HEK293 (cell line): ENCODE results near the gene COL18A1.
A peak's percentile ranks its signal among the peaks of the same experiment; 100 is the strongest.

Experiments used
- CTCF ChIA-PET: fragments of 350-600 bp; formaldehyde crosslinking; extraction: SDS; loops from one replicate; lab custom pipeline; 2021; ENCODE audit warnings: antibody characterized with exemption; lab: Yijun Ruan, JAX
- POLR2A ChIA-PET: fragments of 300-600 bp; formaldehyde crosslinking; extraction: SDS; loops from one replicate; lab custom pipeline; 2020; ENCODE audit warnings: antibody characterized with exemption, inconsistent platforms; lab: Yijun Ruan, JAX
- H3K27ac ChIP-seq: fragments of 200-500 bp; sonication (Bioruptor generic); 2 replicates; pipeline ENCODE4 v1.5.1; 2014; ENCODE audit warnings: low read depth, low read length, control low read depth, inconsistent platforms; ENCODE audit errors: extremely low read depth
- H3K36me3 ChIP-seq, 2 experiments: fragments of 200-500 bp in 1 of 2; sonication (Bioruptor generic) in 1 of 2; 1 replicate in 1 of 2; 2 replicates in 1 of 2; pipeline ENCODE4 v1.5.1; 2014 to 2017; ENCODE audit warnings: inconsistent platforms in 2 of 2, low read length in 2 of 2; ENCODE audit not compliant: control insufficient read depth in 2 of 2, insufficient read depth in 1 of 2
- H3K4me1 ChIP-seq: fragments of 200-500 bp; sonication (Bioruptor generic); 2 replicates; pipeline ENCODE4 v1.5.1; 2014; ENCODE audit warnings: mild to moderate bottlenecking, low read length, inconsistent platforms; ENCODE audit not compliant: control insufficient read depth, insufficient read depth
- H3K4me3 ChIP-seq: 2 replicates; pipeline ENCODE4 v1.5.1; 2011; ENCODE audit warnings: low read depth, mild to moderate bottlenecking, control low read depth, low read length, moderate library complexity
- H3K9me3 ChIP-seq: fragments of 200-500 bp; sonication (Bioruptor generic); 2 replicates; pipeline ENCODE4 v1.5.1; 2014; ENCODE audit warnings: low read depth, low read length, inconsistent platforms; ENCODE audit not compliant: control insufficient read depth, insufficient read depth
- BCL11B ChIP-seq: fragments of 450-650 bp; formaldehyde crosslinking; IDR thresholded peaks from 2 replicates; pipeline ENCODE4 v1.5.1; 2016; ENCODE audit warnings: low read depth, missing biosample characterization, missing genetic modification characterization
- GLIS2 ChIP-seq: fragments of 450-650 bp; formaldehyde crosslinking; IDR thresholded peaks from 2 replicates; pipeline ENCODE4 v1.5.1; 2016; ENCODE audit warnings: missing biosample characterization, missing genetic modification characterization
- KLF9 ChIP-seq: fragments of 450-650 bp; formaldehyde crosslinking; IDR thresholded peaks from 2 replicates; pipeline ENCODE4 v1.5.1; 2016; ENCODE audit warnings: missing biosample characterization, missing genetic modification characterization, low read depth
- PRDM1 ChIP-seq: fragments of 450-650 bp; formaldehyde crosslinking; IDR thresholded peaks from 2 replicates; pipeline ENCODE4; 2016; ENCODE audit warnings: missing biosample characterization, missing genetic modification characterization
- RBAK ChIP-seq: fragments of 450-650 bp; formaldehyde crosslinking; IDR thresholded peaks from 2 replicates; pipeline ENCODE4 v1.5.1; 2016; ENCODE audit warnings: missing biosample characterization, missing genetic modification characterization
- TRIM28 ChIP-seq: IDR thresholded peaks from 2 replicates; pipeline ENCODE4 v1.6.1; 2011; ENCODE audit warnings: low read length, control low read depth, borderline replicate concordance
- ZFP37 ChIP-seq: fragments of 450-650 bp; formaldehyde crosslinking; IDR thresholded peaks from 2 replicates; pipeline ENCODE4 v1.5.1; 2016; ENCODE audit warnings: missing biosample characterization, missing genetic modification characterization
- ZIC2 ChIP-seq: fragments of 450-650 bp; formaldehyde crosslinking; IDR thresholded peaks from 2 replicates; pipeline ENCODE4 v1.5.1; 2016; ENCODE audit warnings: missing biosample characterization, missing genetic modification characterization
- ZNF10 ChIP-seq: fragments of 450-650 bp; formaldehyde crosslinking; IDR thresholded peaks from 2 replicates; pipeline ENCODE4 v1.5.1; 2017; ENCODE audit warnings: missing biosample characterization, missing genetic modification characterization
- ZNF37A ChIP-seq: fragments of 450-650 bp; IDR thresholded peaks from 2 replicates; pipeline ENCODE4 v1.5.1; 2018; ENCODE audit warnings: missing biosample characterization, missing genetic modification characterization
- ZNF558 ChIP-seq: fragments of 450-650 bp; formaldehyde crosslinking; IDR thresholded peaks from 2 replicates; pipeline ENCODE4 v1.5.1; 2016; ENCODE audit warnings: missing biosample characterization, missing genetic modification characterization
- ZNF629 ChIP-seq: fragments of 450-650 bp; formaldehyde crosslinking; IDR thresholded peaks from 2 replicates; pipeline ENCODE4 v1.5.1; 2017; ENCODE audit warnings: missing biosample characterization, missing genetic modification characterization
- TF ChIP-seq, protein P1 (sequence below): fragments of 450-650 bp; formaldehyde crosslinking; IDR thresholded peaks from 2 replicates; pipeline ENCODE4 v1.5.1; 2016; ENCODE audit warnings: missing biosample characterization, missing genetic modification characterization, borderline replicate concordance
- TF ChIP-seq, protein P2 (sequence below): fragments of 450-650 bp; formaldehyde crosslinking; IDR thresholded peaks from 2 replicates; pipeline ENCODE4 v1.5.1; 2016; ENCODE audit warnings: missing biosample characterization, missing genetic modification characterization
- TF ChIP-seq, protein P3 (sequence below): fragments of 450-650 bp; formaldehyde crosslinking; IDR thresholded peaks from 2 replicates; pipeline ENCODE4 v1.5.1; 2017; ENCODE audit warnings: missing biosample characterization, missing genetic modification characterization

Gene COL18A1

DNA sequence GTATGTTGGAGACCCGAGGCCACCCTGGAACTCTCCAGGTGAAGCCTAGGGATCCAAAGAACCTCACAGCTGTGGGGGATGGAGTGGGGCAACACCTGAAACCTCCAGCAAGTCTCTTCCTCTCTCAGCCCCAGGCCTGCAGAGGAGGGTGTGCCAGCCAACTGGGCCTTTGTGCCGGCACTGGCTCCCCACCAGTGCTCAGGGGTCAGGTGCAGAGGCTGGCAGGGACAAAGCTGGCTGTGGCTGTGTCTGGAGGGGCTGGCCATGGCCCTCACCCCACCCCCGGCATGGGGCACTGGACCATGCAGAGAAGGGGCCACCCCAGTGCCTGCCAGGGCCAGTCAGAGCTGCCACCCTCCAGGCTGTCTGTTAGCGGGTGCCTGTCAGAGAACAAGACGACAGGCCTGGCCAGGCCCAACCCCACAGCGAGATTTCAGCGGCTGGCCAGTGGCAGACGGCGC is 3.9 kb downstream of the COL18A1 start:
- Histone ChIP-seq H3K27ac (no peak overlapping the region), H3K9me3 (no peaks in the 10 kb centered on the region), H3K4me1 (no peaks in the 10 kb centered on the region), H3K36me3 (peaks cover 0 to 8% of the 10 kb centered on the region in 2 experiments; a peak in 1 of 3 replicates), H3K4me3 (no peak overlapping the region)
- TF ChIP-seq ZNF37A (tag by site-specific recombination), result no peak
- TF ChIP-seq, protein P1, sequence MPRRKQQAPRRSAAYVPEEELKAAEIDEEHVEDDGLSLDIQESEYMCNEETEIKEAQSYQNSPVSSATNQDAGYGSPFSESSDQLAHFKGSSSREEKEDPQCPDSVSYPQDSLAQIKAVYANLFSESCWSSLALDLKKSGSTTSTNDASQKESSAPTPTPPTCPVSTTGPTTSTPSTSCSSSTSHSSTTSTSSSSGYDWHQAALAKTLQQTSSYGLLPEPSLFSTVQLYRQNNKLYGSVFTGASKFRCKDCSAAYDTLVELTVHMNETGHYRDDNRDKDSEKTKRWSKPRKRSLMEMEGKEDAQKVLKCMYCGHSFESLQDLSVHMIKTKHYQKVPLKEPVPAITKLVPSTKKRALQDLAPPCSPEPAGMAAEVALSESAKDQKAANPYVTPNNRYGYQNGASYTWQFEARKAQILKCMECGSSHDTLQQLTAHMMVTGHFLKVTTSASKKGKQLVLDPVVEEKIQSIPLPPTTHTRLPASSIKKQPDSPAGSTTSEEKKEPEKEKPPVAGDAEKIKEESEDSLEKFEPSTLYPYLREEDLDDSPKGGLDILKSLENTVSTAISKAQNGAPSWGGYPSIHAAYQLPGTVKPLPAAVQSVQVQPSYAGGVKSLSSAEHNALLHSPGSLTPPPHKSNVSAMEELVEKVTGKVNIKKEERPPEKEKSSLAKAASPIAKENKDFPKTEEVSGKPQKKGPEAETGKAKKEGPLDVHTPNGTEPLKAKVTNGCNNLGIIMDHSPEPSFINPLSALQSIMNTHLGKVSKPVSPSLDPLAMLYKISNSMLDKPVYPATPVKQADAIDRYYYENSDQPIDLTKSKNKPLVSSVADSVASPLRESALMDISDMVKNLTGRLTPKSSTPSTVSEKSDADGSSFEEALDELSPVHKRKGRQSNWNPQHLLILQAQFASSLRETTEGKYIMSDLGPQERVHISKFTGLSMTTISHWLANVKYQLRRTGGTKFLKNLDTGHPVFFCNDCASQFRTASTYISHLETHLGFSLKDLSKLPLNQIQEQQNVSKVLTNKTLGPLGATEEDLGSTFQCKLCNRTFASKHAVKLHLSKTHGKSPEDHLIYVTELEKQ (tag by site-specific recombination), result no peak
- no peak for TF ChIP-seq GLIS2 (tag by site-specific recombination)
- no peak for TF ChIP-seq PRDM1 (tag by site-specific recombination)
- no peak for TF ChIP-seq ZFP37 (tag by site-specific recombination)
- POLR2A ChIA-PET, result no interaction called here
- CTCF ChIA-PET, result no interaction called here

DNA sequence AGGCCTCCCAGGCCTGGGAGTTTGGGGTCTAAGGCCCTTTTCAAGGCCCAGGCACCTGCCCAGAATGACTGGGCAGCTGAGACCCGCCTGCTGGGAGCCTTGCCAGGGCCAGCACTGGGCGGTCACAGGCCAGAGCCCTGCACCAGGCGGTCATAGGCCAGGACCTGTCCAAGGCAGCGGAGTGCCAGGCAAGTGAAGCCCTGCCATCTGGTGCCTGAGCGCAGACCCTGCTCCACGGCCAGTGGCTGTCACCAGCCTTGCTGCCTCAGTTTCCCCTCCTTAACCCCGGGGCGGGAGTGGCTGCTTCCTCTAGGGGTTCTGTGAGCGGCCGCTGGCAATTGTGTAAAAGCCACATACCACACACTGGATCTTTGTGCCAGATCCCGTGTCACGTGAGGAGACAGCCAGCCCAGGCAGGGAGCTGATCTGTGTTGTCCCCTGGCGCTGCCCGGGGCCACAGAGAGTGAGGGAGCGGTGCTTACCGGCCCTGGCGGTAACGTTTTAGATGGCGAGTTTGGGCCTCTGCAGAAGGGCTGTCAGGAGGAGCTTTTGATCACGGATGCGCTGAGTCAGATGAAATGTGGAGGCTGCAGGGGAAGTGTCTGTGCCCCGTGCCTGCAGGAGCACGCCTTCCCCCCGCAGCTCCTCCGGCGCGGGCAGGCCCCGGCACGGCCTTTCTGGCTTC is 4.6 kb downstream of the COL18A1 start:
- Histone ChIP-seq H3K4me3 (no peak overlapping the region), H3K9me3 (no peaks in the 10 kb centered on the region), H3K4me1 (no peaks in the 10 kb centered on the region), H3K27ac (no peak overlapping the region), H3K36me3 (peaks cover 0 to 8% of the 10 kb centered on the region in 2 experiments; a peak in 1 of 3 replicates)
- POLR2A ChIA-PET, result interaction anchor here (1.0 kb wide), 1 partner anchor 122 kb away, joined by 3 read pairs; the partner anchor contains the start of gene POFUT2
- CTCF ChIA-PET, result interaction anchor here (0.6 kb wide), 1 partner anchor 1796 kb away, joined by 3 read pairs; no protein-coding TSS in a partner anchor
- TF ChIP-seq ZNF10 (tag by site-specific recombination) (no peak), BCL11B (tag by site-specific recombination) (no peak)
- TF ChIP-seq, all 188 proteins: peak for 0

DNA sequence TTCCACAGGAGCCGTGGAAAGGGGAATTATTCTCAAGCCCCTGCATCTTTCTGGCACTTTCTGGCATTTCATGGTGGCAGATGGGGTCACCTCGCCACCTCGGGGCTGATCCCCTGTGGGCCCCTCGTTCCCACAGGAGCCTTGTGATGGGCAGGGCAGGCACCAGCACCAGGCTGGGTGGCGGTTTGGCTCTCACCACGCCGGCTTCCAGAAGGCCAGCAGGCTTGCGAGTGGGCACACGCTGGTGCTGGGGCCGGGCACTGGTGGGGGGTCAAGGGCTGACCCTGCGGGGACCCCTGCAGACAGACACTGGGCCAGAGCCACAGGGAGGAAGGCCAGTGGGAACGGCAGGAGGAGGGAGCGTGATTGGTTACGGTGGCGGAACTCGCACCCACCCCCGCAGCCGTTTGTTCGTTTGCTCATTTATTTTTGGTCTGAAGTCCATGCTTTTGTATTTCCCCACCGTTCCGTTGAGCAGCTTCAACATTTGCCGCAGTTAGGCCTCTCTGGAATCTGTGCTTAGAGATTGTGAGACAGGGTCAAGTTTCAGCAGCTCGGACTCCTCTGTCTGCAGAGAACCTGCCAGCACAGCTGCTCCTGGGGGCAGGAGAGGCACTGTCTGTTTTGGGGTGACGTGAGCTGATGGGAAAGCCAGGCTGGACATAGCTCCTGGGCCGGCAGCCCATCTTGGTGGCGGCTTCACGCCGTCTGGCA is 5.3 kb downstream of the COL18A1 start:
- POLR2A ChIA-PET, result interaction anchor here (0.6 to 1.0 kb wide), 2 partner anchors 123 to 1674 kb away, joined by 3 read pairs; partner anchors contain the start of gene POFUT2
- no peak overlapping the region for H3K4me3 ChIP-seq
- TF ChIP-seq ZNF558 (no peak), RBAK (no peak), ZIC2 (peak; percentile 51), TRIM28 (no peak), BCL11B (tag by site-specific recombination) (no peak), KLF9 (tag by site-specific recombination) (no peak), GLIS2 (tag by site-specific recombination) (peak; percentile 51), ZNF629 (no peak)
- TF ChIP-seq, protein P2, sequence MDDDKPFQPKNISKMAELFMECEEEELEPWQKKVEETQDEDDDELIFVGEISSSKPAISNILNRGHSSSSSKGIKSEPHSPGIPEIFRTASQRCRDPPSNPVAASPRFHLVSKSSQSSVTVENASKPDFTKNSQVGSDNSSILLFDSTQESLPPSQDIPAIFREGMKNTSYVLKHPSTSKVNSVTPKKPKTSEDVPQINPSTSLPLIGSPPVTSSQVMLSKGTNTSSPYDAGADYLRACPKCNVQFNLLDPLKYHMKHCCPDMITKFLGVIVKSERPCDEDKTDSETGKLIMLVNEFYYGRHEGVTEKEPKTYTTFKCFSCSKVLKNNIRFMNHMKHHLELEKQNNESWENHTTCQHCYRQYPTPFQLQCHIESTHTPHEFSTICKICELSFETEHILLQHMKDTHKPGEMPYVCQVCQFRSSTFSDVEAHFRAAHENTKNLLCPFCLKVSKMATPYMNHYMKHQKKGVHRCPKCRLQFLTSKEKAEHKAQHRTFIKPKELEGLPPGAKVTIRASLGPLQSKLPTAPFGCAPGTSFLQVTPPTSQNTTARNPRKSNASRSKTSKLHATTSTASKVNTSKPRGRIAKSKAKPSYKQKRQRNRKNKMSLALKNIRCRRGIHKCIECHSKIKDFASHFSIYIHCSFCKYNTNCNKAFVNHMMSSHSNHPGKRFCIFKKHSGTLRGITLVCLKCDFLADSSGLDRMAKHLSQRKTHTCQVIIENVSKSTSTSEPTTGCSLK (tag by site-specific recombination), result no peak
- TF ChIP-seq, protein P3, sequence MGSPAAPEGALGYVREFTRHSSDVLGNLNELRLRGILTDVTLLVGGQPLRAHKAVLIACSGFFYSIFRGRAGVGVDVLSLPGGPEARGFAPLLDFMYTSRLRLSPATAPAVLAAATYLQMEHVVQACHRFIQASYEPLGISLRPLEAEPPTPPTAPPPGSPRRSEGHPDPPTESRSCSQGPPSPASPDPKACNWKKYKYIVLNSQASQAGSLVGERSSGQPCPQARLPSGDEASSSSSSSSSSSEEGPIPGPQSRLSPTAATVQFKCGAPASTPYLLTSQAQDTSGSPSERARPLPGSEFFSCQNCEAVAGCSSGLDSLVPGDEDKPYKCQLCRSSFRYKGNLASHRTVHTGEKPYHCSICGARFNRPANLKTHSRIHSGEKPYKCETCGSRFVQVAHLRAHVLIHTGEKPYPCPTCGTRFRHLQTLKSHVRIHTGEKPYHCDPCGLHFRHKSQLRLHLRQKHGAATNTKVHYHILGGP (tag by site-specific recombination), result no peak
- no peaks in the 10 kb centered on the region for H3K4me1 ChIP-seq
- CTCF ChIA-PET, result interaction anchor here (0.9 kb wide), 1 partner anchor 101 kb away, joined by 3 read pairs; no protein-coding TSS in a partner anchor
- no peak overlapping the region for H3K27ac ChIP-seq
- H3K36me3 ChIP-seq, result peaks cover 0 to 8% of the 10 kb centered on the region in 2 experiments; a peak in 1 of 3 replicates
- H3K9me3 ChIP-seq, result no peaks in the 10 kb centered on the region
